Pancreas (tissue), 10 donors: Measurements from ENCODE around the gene NDUFAF8. TPM values are rescaled to one million over a fixed set of nuclear protein-coding genes. Genes with fewer than 3 reads are reported as not detected.
"Not testable (repeated sequence)": the region's sequence is repeated elsewhere in the genome, so short reads cannot be mapped to it uniquely, and the experiment has no call there.

Experiments used
- ATAC-seq, 4 donors: fragments of 200-7000 bp; cut with Tn5 transposase; one replicate each; pipeline versions ENCODE4 v1.8.0 to v1.9.1; 2020; ENCODE audit warnings: mild to moderate bottlenecking in 4 of 4, moderate library complexity in 4 of 4
- DNase-seq, 6 donors: peaks; one replicate each; pipeline ENCODE4 v3.0.0-alpha.2; 2020
- FAIRE-seq: peaks from 2 replicates; lab custom pipeline; 2012; peaks lifted over from hg19 to GRCh38; lab: Jason Lieb, UNC
- H3K27ac ChIP-seq, 4 donors: fragments of 200-600 bp; sonication (generic); 1 replicate in 3 of 4; 2 replicates in 1 of 4; pipeline versions ENCODE4 v1.5.0 to v1.8.0; 2020
- H3K27me3 ChIP-seq, 4 donors: fragments of 200-600 bp; one replicate each; pipeline ENCODE4 v1.8.0; 2021
- H3K36me3 ChIP-seq, 3 donors: fragments of 200-600 bp; sonication (generic) in 1 of 3; one replicate each; pipeline versions ENCODE4 v1.5.0 to v1.8.0; 2020 to 2021
- H3K4me1 ChIP-seq, 3 donors: fragments of 200-600 bp; one replicate each; pipeline ENCODE4 v1.8.0; 2021
- H3K4me3 ChIP-seq, 4 donors: fragments of 200-600 bp; sonication (generic) in 2 of 4; one replicate each; pipeline versions ENCODE4 v1.5.0 to v1.8.0; 2020 to 2021
- H3K9me3 ChIP-seq, 4 donors: fragments of 200-600 bp; one replicate each; pipeline ENCODE4 v1.8.0; 2021
- CTCF ChIP-seq, 4 donors: fragments of 200-600 bp; sonication (generic) in 3 of 4; IDR thresholded peaks; one replicate each; pipeline versions ENCODE4 v1.5.0 to v1.8.0; 2021; ENCODE audit warnings: antibody characterized with exemption in 4 of 4
- WGBS, 2 donors: extraction: QIAGEN DNeasy Blood & Tissue Kit; methylation state at CpG; one replicate each; pipeline ENCODE4 v1.1.7; 2013; 5-methylcytosine and 5-hydroxymethylcytosine counted together
- intact Hi-C, 3 donors: fragments of 100-400 bp; cut with DNase I; formaldehyde crosslinking; loops; one replicate each; pipeline versions ENCODE4 v1.11.1 to v1.14.2; 2022
- polyA plus RNA-seq, 2 donors: library from polyadenylated mRNA; stranded (reverse); fragments of 200-250 nt; gene quantifications; one replicate each; pipeline ENCODE4 v1.2.3, GENCODE V29; 2013
- total RNA-seq, 6 donors: library from RNA; stranded (reverse); fragmentation: NEBNext Ultra II Directional in 4 of 6; extraction: Animal tissue kit (Norgen Biotek cat#: 25700) in 4 of 6; gene quantifications; one replicate each; pipeline versions ENCODE4 v1.2.1 to v1.2.4, GENCODE V29; 2021 to 2023
- donor health status: healthy with polysubstance abuse.
- donor health status: DM: no; HTN: no; CAD: no; lungs with moderate emphysema.
- donor health status: DM: no; HTN: no; CAD: no.
- donor health status: control.
- donor health status: control.
- donor health status: Bipolar disorder and iron deficiency.
- donor health status: DM: yes; HTN: yes; CAD: no.
- donor health status: DM: no; HTN: no; CAD: no.
- donor health status: DM: no; HTN: no; CAD: no.
- donor health status: DM: yes; HTN: yes; CAD: no.

Gene NDUFAF8
- total and polyA plus RNA-seq, 8 donors = 17.5 to 34.1 (median 21.9) TPM

GRCh38 chr17:81222906-81223761 is 16.0 kb upstream of the NDUFAF8 start, which contains the start of gene CEP131:
Gene CEP131 (minus strand): TSS chr17:81222965. CDS start chr17:81220056, 2,909 bp downstream.
- Histone ChIP-seq H3K9me3 (no peaks in the 10 kb centered on the region), H3K36me3 (no peaks in the 10 kb centered on the region), H3K4me1 (peaks cover 0 to 11% (median 7%) of the 10 kb centered on the region in 3 donors), H3K27ac (peak within 1 kb of the TSS in 1 of 4 donors; percentile 12), H3K4me3 (peak within 1 kb of the TSS; percentile 54 to 90 (median 72)), H3K27me3 (no peaks in the 10 kb centered on the region)
- no peak for TF ChIP-seq CTCF (IDR thresholded peaks at IDR 0.05)
- peak; percentile 99 to 100 (median 100) for DNase-seq
- intact Hi-C loops = no loop called here
- FAIRE-seq = no peak
- 1% methylated on average over 68 to 79 of the region's 79 CpGs for WGBS, 2 donors
- peak; percentile 93 to 99 (median 96) for ATAC-seq

GRCh38 chr17:81223762-81224130 is 15.4 kb upstream of the NDUFAF8 start:
- FAIRE-seq = no peak
- no peaks in the 10 kb centered on the region for H3K36me3 ChIP-seq
- peak overlapping the region in 1 of 4 donors; percentile 12 for H3K27ac ChIP-seq
- H3K27me3 ChIP-seq = no peaks in the 10 kb centered on the region
- peak in 1 of 6 donors; percentile 47 for DNase-seq
- 21 to 29% methylated on average over 11 of the region's 11 CpGs for WGBS, 2 donors
- TF ChIP-seq CTCF (IDR thresholded peaks at IDR 0.05) = no peak
- peak in 1 of 4 donors; percentile 3 for ATAC-seq
- peaks cover 0 to 11% (median 7%) of the 10 kb centered on the region in 3 donors for H3K4me1 ChIP-seq
- H3K9me3 ChIP-seq = no peaks in the 10 kb centered on the region
- H3K4me3 ChIP-seq = peak overlapping the region in 2 of 4 donors; percentile 13 to 38
- intact Hi-C loops = no loop called here

- H3K27me3 ChIP-seq, H3K27ac ChIP-seq, FAIRE-seq, H3K4me1 ChIP-seq, DNase-seq, H3K36me3 ChIP-seq, H3K4me3 ChIP-seq, H3K9me3 ChIP-seq, ATAC-seq, intact Hi-C loops: not testable (repeated sequence)
- WGBS, 2 donors = 64 to 78% methylated on average over 2 of the region's 2 CpGs
Measured at GRCh38 chr17:81227630-81228029, 11.5 kb upstream of the NDUFAF8 start.

- H3K36me3 ChIP-seq = peaks cover 0 to 8% (median 0%) of the 10 kb centered on the region in 3 donors
- H3K27ac ChIP-seq = no peak overlapping the region
- H3K27me3 ChIP-seq = no peaks in the 10 kb centered on the region
- ATAC-seq (peak in 1 of 4 donors; percentile 49), DNase-seq (peak in 2 of 6 donors; percentile 12 to 23), FAIRE-seq (no peak)
- intact Hi-C loops = no loop called here
- no peak for TF ChIP-seq CTCF (IDR thresholded peaks at IDR 0.05)
- 81 to 85% methylated on average over 9 of the region's 9 CpGs for WGBS, 2 donors
- H3K9me3 ChIP-seq = no peaks in the 10 kb centered on the region
- peaks cover 0 to 3% (median 0%) of the 10 kb centered on the region in 3 donors for H3K4me1 ChIP-seq
- no peak overlapping the region for H3K4me3 ChIP-seq
Measured at GRCh38 chr17:81228420-81228819, 10.7 kb upstream of the NDUFAF8 start.

- peak in 1 of 6 donors; percentile 72 for DNase-seq
Measured at GRCh38 chr17:81228834-81229665, 10.1 kb upstream of the NDUFAF8 start.

More at GRCh38 chr17:81228834-81229665, 10.1 kb upstream of the NDUFAF8 start:
- Histone ChIP-seq H3K27ac (no peak overlapping the region), H3K27me3 (no peaks in the 10 kb centered on the region), H3K9me3 (no peaks in the 10 kb centered on the region), H3K36me3 (peaks cover 0 to 8% (median 0%) of the 10 kb centered on the region in 3 donors), H3K4me3 (no peak overlapping the region), H3K4me1 (no peaks in the 10 kb centered on the region)
- 90 to 93% methylated on average over 30 to 32 of the region's 32 CpGs for WGBS, 2 donors
- ATAC-seq (peak in 1 of 4 donors; percentile 10), FAIRE-seq (no peak)
- intact Hi-C loops = no loop called here
- TF ChIP-seq CTCF (IDR thresholded peaks at IDR 0.05) = no peak
